H9 (cell line): ENCODE results near the gene GPR15LG. TPM values are rescaled to one million over a fixed set of nuclear protein-coding genes. Genes with fewer than 3 reads are reported as not detected.

ENCODE experiments used
- DNase-seq: peaks from one replicate; pipeline ENCODE4 v3.0.0-alpha.2; 2017
- H2AFZ ChIP-seq: one replicate; pipeline ENCODE4 v1.6.1; 2013; ENCODE audit warnings: mild to moderate bottlenecking, low read length, control low read depth, moderate library complexity
- H2AK5ac ChIP-seq: 2 replicates; pipeline ENCODE4 v1.6.1; 2013; ENCODE audit warnings: low read length, control low read depth, mixed read lengths; ENCODE audit not compliant: insufficient read length
- H2BK120ac ChIP-seq: one replicate; pipeline ENCODE4 v1.6.1; 2013; ENCODE audit warnings: low read depth, mild to moderate bottlenecking, low read length, control low read depth, inconsistent platforms; ENCODE audit not compliant: poor library complexity, severe bottlenecking
- H2BK12ac ChIP-seq: 2 replicates; pipeline ENCODE4 v1.6.1; 2013; ENCODE audit warnings: low read length, control low read depth, mixed read lengths, low read depth; ENCODE audit not compliant: insufficient read length
- H2BK15ac ChIP-seq: 2 replicates; pipeline ENCODE4 v1.6.1; 2013; ENCODE audit warnings: low read depth, low read length, control low read depth
- H2BK20ac ChIP-seq: one replicate; pipeline ENCODE4 v1.6.1; 2013; ENCODE audit warnings: low read depth, mild to moderate bottlenecking, low read length, control low read depth, inconsistent platforms; ENCODE audit not compliant: poor library complexity, severe bottlenecking
- H2BK5ac ChIP-seq: 2 replicates; pipeline ENCODE4 v1.6.1; 2013; ENCODE audit warnings: low read length, control low read depth, mixed read lengths; ENCODE audit not compliant: insufficient read length
- H3K14ac ChIP-seq: 2 replicates; pipeline ENCODE4 v1.6.1; 2013; ENCODE audit warnings: low read length, control low read depth; ENCODE audit not compliant: insufficient read depth
- H3K18ac ChIP-seq: 2 replicates; pipeline ENCODE4 v1.6.1; 2013; ENCODE audit warnings: low read depth, mild to moderate bottlenecking, mixed read lengths, low read length, control low read depth; ENCODE audit not compliant: insufficient read length
- H3K23ac ChIP-seq: 2 replicates; pipeline ENCODE4 v1.6.1; 2013; ENCODE audit warnings: low read length, control low read depth, mixed read lengths, low read depth; ENCODE audit not compliant: insufficient read length
- H3K23me2 ChIP-seq: 2 replicates; pipeline ENCODE4 v1.6.1; 2013; ENCODE audit warnings: low read depth, mild to moderate bottlenecking, mixed read lengths, low read length, control low read depth; ENCODE audit not compliant: insufficient read length, poor library complexity, severe bottlenecking
- H3K27ac ChIP-seq: 2 replicates; pipeline ENCODE4 v1.5.1; 2013; ENCODE audit warnings: low read length, control low read depth, mixed read lengths, low read depth; ENCODE audit not compliant: insufficient read length
- H3K27me3 ChIP-seq: 2 replicates; pipeline ENCODE4 v1.6.1; 2013; ENCODE audit warnings: low read length, control low read depth, inconsistent platforms; ENCODE audit not compliant: insufficient read depth
- H3K4ac ChIP-seq: 2 replicates; pipeline ENCODE4 v1.6.1; 2013; ENCODE audit warnings: low read depth, mild to moderate bottlenecking, control low read depth, inconsistent platforms, low read length, moderate library complexity
- H3K4me1 ChIP-seq: 2 replicates; pipeline ENCODE4 v1.6.1; 2013; ENCODE audit warnings: low read length, control low read depth, inconsistent platforms; ENCODE audit not compliant: insufficient read depth
- H3K4me2 ChIP-seq: 2 replicates; pipeline ENCODE4 v1.6.1; 2013; ENCODE audit warnings: low read length, control low read depth, mixed read lengths; ENCODE audit not compliant: insufficient read length, insufficient read depth
- H3K56ac ChIP-seq: 2 replicates; pipeline ENCODE4 v1.6.1; 2013; ENCODE audit warnings: low read depth, mild to moderate bottlenecking, mixed read lengths, low read length, control low read depth; ENCODE audit not compliant: insufficient read length
- H3K79me1 ChIP-seq: 2 replicates; pipeline ENCODE4 v1.6.1; 2013; ENCODE audit warnings: low read depth, mild to moderate bottlenecking, moderate library complexity, low read length, control low read depth, inconsistent platforms; ENCODE audit not compliant: insufficient read depth, poor library complexity, severe bottlenecking
- H3K79me2 ChIP-seq: 2 replicates; pipeline ENCODE4 v1.6.1; 2013; ENCODE audit warnings: low read length, control low read depth, inconsistent platforms; ENCODE audit not compliant: insufficient read depth
- H3K9ac ChIP-seq: 2 replicates; pipeline ENCODE4 v1.6.1; 2013; ENCODE audit warnings: low read length, control low read depth, mixed read lengths; ENCODE audit not compliant: insufficient read length; ENCODE audit errors: extremely low read depth
- H3K9me3 ChIP-seq: one replicate; pipeline ENCODE4 v1.6.1; 2013; ENCODE audit warnings: low read depth, low read length, inconsistent platforms; ENCODE audit not compliant: control insufficient read depth
- H3T11ph ChIP-seq: one replicate; pipeline ENCODE4 v1.6.1; 2013; ENCODE audit warnings: mild to moderate bottlenecking, low read length, control low read depth, inconsistent platforms
- H4K20me1 ChIP-seq: one replicate; pipeline ENCODE4 v1.6.1; 2013; ENCODE audit not compliant: control insufficient read depth, insufficient read length, insufficient read depth
- H4K5ac ChIP-seq: 2 replicates; pipeline ENCODE4 v1.6.1; 2013; ENCODE audit warnings: low read depth, mild to moderate bottlenecking, mixed read lengths, low read length, control low read depth; ENCODE audit not compliant: insufficient read length
- H4K8ac ChIP-seq: replicated peaks from 2 replicates; pipeline ENCODE4 v1.6.1; 2013; ENCODE audit warnings: low read length, control low read depth, mixed read lengths, low read depth; ENCODE audit not compliant: insufficient read length
- H4K91ac ChIP-seq: 2 replicates; pipeline ENCODE4 v1.6.1; 2013; ENCODE audit warnings: low read depth, mild to moderate bottlenecking, moderate library complexity, mixed read lengths, low read length, control low read depth; ENCODE audit not compliant: insufficient read length
- H3K27ac Mint-ChIP-seq, 3 experiments: 2 replicates in 2 of 3; 3 replicates in 1 of 3; pipeline ENCODE4 v1.8.0; 2020 to 2021; ENCODE audit warnings: mixed read lengths in 3 of 3, mild to moderate bottlenecking in 1 of 3, moderate library complexity in 1 of 3
- H3K27me3 Mint-ChIP-seq: 2 replicates; pipeline ENCODE4 v1.8.0; 2021; ENCODE audit warnings: low read depth, mild to moderate bottlenecking, moderate library complexity, mixed read lengths
- H3K36me3 Mint-ChIP-seq, 3 experiments: 2 replicates in 2 of 3; 3 replicates in 1 of 3; pipeline ENCODE4 v1.8.0; 2020 to 2021; ENCODE audit warnings: low read depth in 3 of 3, mixed read lengths in 3 of 3; ENCODE audit not compliant: insufficient read depth in 1 of 3
- H3K4me1 Mint-ChIP-seq, 2 experiments: 2 replicates each; pipeline ENCODE4 v1.8.0; 2020; ENCODE audit warnings: mixed read lengths in 2 of 2
- H3K4me3 Mint-ChIP-seq, 2 experiments: 2 replicates in 1 of 2; 3 replicates in 1 of 2; pipeline ENCODE4 v1.8.0; 2020 to 2021; ENCODE audit warnings: mild to moderate bottlenecking in 2 of 2, mixed read lengths in 2 of 2, moderate library complexity in 1 of 2
- H3K9me3 Mint-ChIP-seq, 2 experiments: 2 replicates in 1 of 2; 3 replicates in 1 of 2; pipeline ENCODE4 v1.8.0; 2020; ENCODE audit warnings: mild to moderate bottlenecking in 2 of 2, mixed read lengths in 2 of 2, moderate library complexity in 1 of 2
- CTCF ChIP-seq: fragments of 200-600 bp; sonication (generic); conservative IDR thresholded peaks from 3 replicates; pipeline ENCODE4 v1.8.0; 2021; ENCODE audit warnings: antibody characterized with exemption, mild to moderate bottlenecking
- WGBS: extraction: QIAGEN DNeasy Blood & Tissue Kit; methylation state at CpG from one replicate; pipeline ENCODE4 v1.1.7; 2013; ENCODE audit warnings: missing lambda C conversion rate, low lambda C conversion rate, mixed read lengths; ENCODE audit not compliant: insufficient read length; ENCODE audit errors: extremely low coverage; 5-methylcytosine and 5-hydroxymethylcytosine counted together
- total RNA-seq: library from RNA; stranded (reverse); gene quantifications from 2 replicates; pipeline ENCODE4 v1.2.1, GENCODE V29; 2021

GPR15LG gene
- total RNA-seq, 1 experiment from 2014 or later = not detected

DNA sequence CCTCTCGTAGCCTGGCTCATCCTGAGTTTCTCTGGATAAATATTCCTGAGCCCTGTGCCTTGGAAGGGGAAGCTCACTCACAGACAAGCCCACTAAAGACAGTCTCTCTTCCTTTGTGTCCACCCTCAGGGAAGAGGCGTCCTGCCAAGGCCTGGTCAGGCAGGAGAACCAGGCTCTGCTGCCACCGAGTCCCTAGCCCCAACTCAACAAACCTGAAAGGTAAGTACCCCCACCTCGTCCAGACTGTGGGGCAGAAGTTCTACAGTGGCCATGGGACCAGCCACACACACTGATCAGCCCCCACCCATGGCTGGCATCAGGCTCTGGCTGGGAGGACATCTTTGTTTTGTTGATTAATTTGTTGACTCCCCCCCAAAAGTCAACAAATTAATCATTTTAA is 2.8 kb downstream of the GPR15LG start:
- Histone ChIP-seq H3K79me2 (no peaks in the 10 kb centered on the region), H4K8ac (no peak overlapping the region), H3K14ac (no peak overlapping the region), H3T11ph (no peak overlapping the region), H2AK5ac (no peak overlapping the region), H2BK15ac (no peak overlapping the region), H3K56ac (no peak overlapping the region), H3K9me3 (no peaks in the 10 kb centered on the region), H4K20me1 (no peaks in the 10 kb centered on the region), H3K4ac (no peak overlapping the region), H2AFZ (no peak overlapping the region), H4K91ac (no peak overlapping the region), H3K23me2 (no peaks in the 10 kb centered on the region), H3K23ac (no peak overlapping the region), H2BK20ac (no peak overlapping the region), H3K79me1 (no peaks in the 10 kb centered on the region), H3K4me2 (no peak overlapping the region), H3K27me3 (no peaks in the 10 kb centered on the region; the same call in 1 of the 2 replicates), H4K5ac (no peak overlapping the region), H3K27ac (no peak overlapping the region), H2BK120ac (no peak overlapping the region), H2BK12ac (no peak overlapping the region), H3K18ac (no peak overlapping the region), H2BK5ac (no peak overlapping the region), H3K4me1 (peaks cover 3% of the 10 kb centered on the region; the same call in 1 of the 2 replicates), H3K9ac (no peak overlapping the region)
- no peak overlapping the region; a peak in 2 of 7 replicates for H3K27ac Mint-ChIP-seq
- H3K4me3 Mint-ChIP-seq = no peak overlapping the region
- WGBS = no CpG with 5 or more reads among the region's 4 CpGs
- H3K9me3 Mint-ChIP-seq = peaks cover 7 to 8% of the 10 kb centered on the region in 2 experiments; a peak in 4 of 5 replicates
- H3K4me1 Mint-ChIP-seq = no peaks in the 10 kb centered on the region
- H3K36me3 Mint-ChIP-seq = peaks cover 0 to 7% (median 3%) of the 10 kb centered on the region in 3 experiments; a peak in 4 of 7 replicates
- DNase-seq = peak; percentile 5
- TF ChIP-seq CTCF = no peak
- H3K27me3 Mint-ChIP-seq = peaks cover 3% of the 10 kb centered on the region
